Upper lobe of right lung (tissue), 1 donor: ENCODE measurements around the gene SNX21. TPM values are rescaled to one million over a fixed set of nuclear protein-coding genes. Genes with fewer than 3 reads are reported as not detected.

ENCODE experiments used
- ATAC-seq: fragments of 200-7000 bp; cut with Tn5 transposase; one replicate; pipeline ENCODE4 v1.9.1; 2020; ENCODE audit warnings: mild to moderate bottlenecking, moderate library complexity
- DNase-seq: peaks from one replicate; pipeline ENCODE4 v3.0.0-alpha.2; 2020
- H3K27ac ChIP-seq: fragments of 200-600 bp; one replicate; pipeline ENCODE4 v1.8.0; 2022
- H3K27me3 ChIP-seq: fragments of 200-600 bp; one replicate; pipeline ENCODE4 v1.8.0; 2022; ENCODE audit warnings: mild to moderate bottlenecking
- H3K36me3 ChIP-seq: fragments of 200-600 bp; one replicate; pipeline ENCODE4 v1.8.0; 2022
- H3K4me1 ChIP-seq: fragments of 200-600 bp; one replicate; pipeline ENCODE4 v1.8.0; 2022
- H3K4me3 ChIP-seq: fragments of 200-600 bp; one replicate; pipeline ENCODE4 v1.8.0; 2022; ENCODE audit warnings: mild to moderate bottlenecking
- H3K9me3 ChIP-seq: fragments of 200-600 bp; one replicate; pipeline ENCODE4 v1.8.0; 2022
- CTCF ChIP-seq: fragments of 200-600 bp; IDR thresholded peaks from one replicate; pipeline ENCODE4 v1.8.0; 2022; ENCODE audit warnings: antibody characterized with exemption
- intact Hi-C: fragments of 100-400 bp; cut with DNase I; formaldehyde crosslinking; loops from one replicate; pipeline ENCODE4 v1.11.0; 2022
- total RNA-seq: library from RNA; stranded (reverse); fragmentation: NEBNext Ultra II Directional; extraction: Animal tissue kit (Norgen Biotek cat#: 25700); gene quantifications from one replicate; pipeline ENCODE4 v1.2.1, GENCODE V29; 2021
- donor health status: DM: no; HTN: yes; CAD: no; lungs with severe emphysema.

Gene SNX21
- total RNA-seq, 1 donor from 2014 or later, result 23.4 TPM

GRCh38 chr20:45841407-45842129 lies 8.0 kb downstream of the SNX21 start:
- intact Hi-C loops, result no loop called here
- H3K4me3 ChIP-seq, result no peak overlapping the region
- no peak for ATAC-seq
- peaks cover 80% of the 10 kb centered on the region for H3K36me3 ChIP-seq
- H3K4me1 ChIP-seq, result no peaks in the 10 kb centered on the region
- H3K27me3 ChIP-seq, result no peaks in the 10 kb centered on the region
- no peak for DNase-seq
- no peak overlapping the region for H3K27ac ChIP-seq
- no peaks in the 10 kb centered on the region for H3K9me3 ChIP-seq
- no peak for TF ChIP-seq CTCF

- Histone ChIP-seq H3K4me3 (no peak overlapping the region), H3K27me3 (no peaks in the 10 kb centered on the region), H3K9me3 (no peaks in the 10 kb centered on the region), H3K4me1 (no peaks in the 10 kb centered on the region), H3K36me3 (peaks cover 83% of the 10 kb centered on the region), H3K27ac (no peak overlapping the region)
- DNase-seq (no peak), ATAC-seq (peak; percentile 29)
- TF ChIP-seq CTCF, result no peak
- intact Hi-C loops, result no loop called here
These were observed 8.7 kb downstream of the SNX21 start for GRCh38 chr20:45842169-45842812.

GRCh38 chr20:45843506-45843905 lies 9.9 kb downstream of the SNX21 start:
- intact Hi-C loops, result no loop called here
- no peak for ATAC-seq
- Histone ChIP-seq H3K4me3 (no peak overlapping the region), H3K9me3 (no peaks in the 10 kb centered on the region), H3K4me1 (no peaks in the 10 kb centered on the region), H3K36me3 (peaks cover 84% of the 10 kb centered on the region), H3K27ac (no peak overlapping the region), H3K27me3 (no peaks in the 10 kb centered on the region)
- no peak for TF ChIP-seq CTCF
- DNase-seq, result no peak

- intact Hi-C loops, result no loop called here
- Histone ChIP-seq H3K27me3 (no peaks in the 10 kb centered on the region), H3K36me3 (peaks cover 81% of the 10 kb centered on the region), H3K27ac (no peak overlapping the region), H3K4me1 (no peaks in the 10 kb centered on the region), H3K9me3 (no peaks in the 10 kb centered on the region), H3K4me3 (no peak overlapping the region)
- no peak for DNase-seq
- TF ChIP-seq CTCF, result no peak
- no peak for ATAC-seq
These were observed 11.9 kb downstream of the SNX21 start for GRCh38 chr20:45845452-45845851.

GRCh38 chr20:45848421-45848820 lies 14.8 kb downstream of the SNX21 start:
- H3K36me3 ChIP-seq, result peaks cover 65% of the 10 kb centered on the region
- intact Hi-C loops, result no loop called here
- no peaks in the 10 kb centered on the region for H3K4me1 ChIP-seq
- H3K27me3 ChIP-seq, result no peaks in the 10 kb centered on the region
- DNase-seq (no peak), ATAC-seq (no peak)
- no peak for TF ChIP-seq CTCF
- no peaks in the 10 kb centered on the region for H3K9me3 ChIP-seq
- no peak overlapping the region for H3K27ac ChIP-seq
- H3K4me3 ChIP-seq, result no peak overlapping the region
